M059J (cell line): ENCODE results near the gene TPGS2. TPM values are rescaled to one million over a fixed set of nuclear protein-coding genes. Genes with fewer than 3 reads are reported as not detected.
A peak's percentile ranks its signal among the peaks of the same experiment; 100 is the strongest.
"Not testable (repeated sequence)": the region's sequence is repeated elsewhere in the genome, so short reads cannot be mapped to it uniquely, and the experiment has no call there.

Source experiments
- DNase-seq: peaks from one replicate; pipeline ENCODE4 v3.0.0-alpha.2; 2012; ENCODE audit warnings: low read depth
- total RNA-seq: library from RNA; depleted of rRNA; stranded (reverse); fragments of >200 nt; shearing (Covaris generic); gene quantifications from 2 replicates; pipeline ENCODE4 v1.2.3, GENCODE V29; 2014

The TPGS2 gene
- total RNA-seq, 1 experiment from 2014 or later: 348 TPM

DNA sequence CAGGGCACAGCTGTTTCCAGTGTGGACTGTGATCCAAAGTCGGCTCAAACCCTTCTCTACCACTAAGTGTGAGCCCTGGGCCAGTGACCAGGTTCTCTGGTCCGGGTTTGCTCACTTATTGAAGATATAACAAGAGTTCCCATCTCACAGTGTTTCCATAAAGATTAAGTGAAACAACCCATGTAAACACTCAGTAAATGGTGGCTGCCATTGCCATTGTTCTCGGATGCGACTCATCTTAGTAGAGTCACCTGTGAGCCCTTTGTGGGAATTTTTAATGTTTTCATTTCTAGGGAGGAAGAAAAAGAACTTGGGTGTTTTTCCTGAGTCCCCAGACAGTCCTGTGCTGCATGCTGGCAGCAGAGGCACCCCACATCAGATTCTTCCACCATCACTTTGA, 53.4 kb downstream of the TPGS2 start:
- DNase-seq: peak; percentile 52

- DNase-seq: peak; percentile 42
These were observed 56.5 kb downstream of the TPGS2 start for GRCh38 chr18:36772241-36772723.

DNA sequence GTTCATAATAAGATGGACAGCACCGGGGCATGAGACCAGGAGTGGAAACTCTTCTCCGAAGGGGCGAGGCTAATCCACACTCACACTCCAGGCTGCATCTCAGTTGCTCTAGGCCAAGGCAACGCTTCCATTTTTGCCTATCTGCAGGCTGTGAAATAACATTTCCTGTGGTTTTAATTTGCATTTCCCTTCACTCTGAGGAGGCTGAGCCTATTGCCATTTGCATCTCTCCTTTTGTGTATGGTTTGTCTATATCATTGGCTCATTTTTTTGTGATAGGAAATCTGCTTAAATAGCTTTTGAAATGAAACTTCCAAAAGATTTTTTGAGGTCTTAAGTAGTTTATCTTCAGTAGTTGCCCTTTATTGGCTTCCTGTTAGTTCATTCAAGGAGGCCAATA, 57.6 kb downstream of the TPGS2 start:
- no peak for DNase-seq

GRCh38 chr18:36770315-36770946, 58.4 kb downstream of the TPGS2 start:
- no peak for DNase-seq

- DNase-seq: no peak
These were observed 59.0 kb downstream of the TPGS2 start for GRCh38 chr18:36769611-36770314.

- peak; percentile 48 for DNase-seq
These were observed 59.6 kb downstream of the TPGS2 start for GRCh38 chr18:36769172-36769571.

DNA sequence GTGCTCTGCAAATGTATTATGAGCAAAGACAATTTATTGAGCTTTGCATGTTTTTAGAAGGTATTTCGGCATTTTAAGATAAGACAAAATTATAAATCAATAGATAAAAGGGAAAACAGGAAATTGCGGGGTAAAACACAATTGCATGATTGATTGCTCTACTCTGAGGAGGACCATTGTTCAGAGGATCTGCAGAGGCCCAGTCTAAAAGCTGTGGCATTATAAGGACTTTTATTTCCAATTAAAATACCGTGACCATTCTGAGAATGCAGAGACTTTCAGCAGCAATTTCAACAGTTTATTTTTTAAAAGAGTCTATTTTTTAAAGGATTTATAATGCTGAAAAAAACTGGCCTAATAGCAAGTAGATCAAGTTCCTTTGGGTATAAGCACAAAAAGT, 62.0 kb downstream of the TPGS2 start:
- no peak for DNase-seq

- DNase-seq: not testable (repeated sequence)
These were observed 65.8 kb downstream of the TPGS2 start for GRCh38 chr18:36762965-36763364.

GRCh38 chr18:36762074-36762473, 66.7 kb downstream of the TPGS2 start:
- peak; percentile 67 for DNase-seq

- no peak for DNase-seq
These were observed 67.6 kb downstream of the TPGS2 start for GRCh38 chr18:36761186-36761698.

DNA sequence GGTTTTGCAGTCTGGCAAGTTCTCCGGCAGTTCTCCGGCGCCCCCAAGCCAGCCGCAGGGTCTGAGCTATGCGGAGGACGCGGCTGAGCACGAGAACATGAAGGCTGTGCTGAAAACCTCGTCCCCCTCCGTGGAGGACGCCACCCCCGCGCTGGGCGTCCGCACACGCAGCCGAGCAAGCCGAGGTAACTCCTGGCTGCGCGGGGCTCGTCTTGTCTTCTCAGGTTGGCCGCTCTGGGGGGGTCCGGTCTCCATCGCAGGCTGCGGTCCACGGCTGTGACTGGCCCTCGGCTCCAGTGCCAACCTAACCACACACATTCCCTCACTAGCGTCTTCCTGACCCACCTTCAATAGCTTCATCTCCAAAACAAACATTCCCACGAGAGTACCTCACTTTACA, 68.2 kb downstream of the TPGS2 start:
- no peak for DNase-seq

GRCh38 chr18:36759167-36759776, 69.5 kb downstream of the TPGS2 start:
- DNase-seq: no peak

- no peak for DNase-seq
These were observed 70.2 kb downstream of the TPGS2 start for GRCh38 chr18:36758623-36759022.

GRCh38 chr18:36757991-36758390, 70.8 kb downstream of the TPGS2 start:
- DNase-seq: peak; percentile 40

- peak; percentile 63 for DNase-seq
These were observed 71.7 kb downstream of the TPGS2 start for GRCh38 chr18:36757081-36757480.

DNA sequence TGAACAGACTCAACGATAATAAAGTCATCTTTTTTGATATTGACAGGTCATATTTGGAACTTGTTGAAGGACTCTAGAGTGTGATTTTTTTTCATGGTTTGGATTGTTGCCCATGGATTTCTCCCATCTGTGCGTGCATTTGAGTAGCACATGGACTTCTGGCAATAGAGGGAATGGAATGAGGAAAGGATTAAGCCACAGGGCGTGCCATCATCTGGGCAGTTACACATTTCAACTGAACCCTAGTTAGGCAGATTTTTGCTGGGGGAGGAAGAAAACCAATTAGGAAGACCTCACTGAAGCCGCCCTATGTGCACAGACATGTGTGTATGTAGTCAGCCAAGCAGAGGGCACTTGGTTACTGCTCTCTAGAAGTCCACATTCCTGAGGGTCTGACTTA, 72.6 kb downstream of the TPGS2 start:
- DNase-seq: no peak

- DNase-seq: no peak
These were observed 75.6 kb downstream of the TPGS2 start for GRCh38 chr18:36752929-36753865.

DNA sequence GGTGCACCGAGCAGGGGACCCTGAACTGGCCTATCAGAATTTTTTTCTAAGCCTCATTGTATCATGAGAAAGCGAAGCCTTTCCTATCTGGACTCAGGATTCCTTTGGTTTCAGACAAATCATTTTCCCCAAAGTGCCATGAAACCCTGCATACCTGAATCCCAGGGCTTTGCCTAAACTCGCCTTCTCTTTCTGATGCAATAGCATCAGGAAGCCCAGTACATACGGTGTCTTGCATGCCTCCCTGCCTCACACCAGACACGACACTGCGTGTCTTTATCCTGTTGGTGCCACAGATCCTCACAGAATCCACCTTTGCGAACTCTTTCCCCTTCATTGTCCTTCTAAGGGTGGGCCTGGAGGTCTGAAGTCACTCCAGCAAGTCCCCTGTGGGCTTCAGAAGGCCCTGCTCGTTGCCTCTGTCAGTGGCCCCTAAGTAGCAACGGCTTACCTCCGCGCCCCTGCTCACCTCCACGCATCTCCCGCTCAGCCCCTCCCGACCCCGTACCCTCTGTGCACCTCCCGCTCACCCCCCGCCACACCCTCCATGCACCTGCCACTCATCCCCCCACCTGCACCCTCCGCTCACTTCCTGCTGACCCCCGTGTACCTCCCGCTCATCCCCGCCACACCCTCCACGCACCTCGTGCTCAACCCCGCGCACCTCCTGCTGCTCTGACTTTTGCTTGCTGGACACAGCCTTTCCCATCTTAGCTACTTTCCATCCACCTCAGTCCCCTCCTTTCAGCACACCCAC, 83.4 kb downstream of the TPGS2 start:
- no peak for DNase-seq

DNA sequence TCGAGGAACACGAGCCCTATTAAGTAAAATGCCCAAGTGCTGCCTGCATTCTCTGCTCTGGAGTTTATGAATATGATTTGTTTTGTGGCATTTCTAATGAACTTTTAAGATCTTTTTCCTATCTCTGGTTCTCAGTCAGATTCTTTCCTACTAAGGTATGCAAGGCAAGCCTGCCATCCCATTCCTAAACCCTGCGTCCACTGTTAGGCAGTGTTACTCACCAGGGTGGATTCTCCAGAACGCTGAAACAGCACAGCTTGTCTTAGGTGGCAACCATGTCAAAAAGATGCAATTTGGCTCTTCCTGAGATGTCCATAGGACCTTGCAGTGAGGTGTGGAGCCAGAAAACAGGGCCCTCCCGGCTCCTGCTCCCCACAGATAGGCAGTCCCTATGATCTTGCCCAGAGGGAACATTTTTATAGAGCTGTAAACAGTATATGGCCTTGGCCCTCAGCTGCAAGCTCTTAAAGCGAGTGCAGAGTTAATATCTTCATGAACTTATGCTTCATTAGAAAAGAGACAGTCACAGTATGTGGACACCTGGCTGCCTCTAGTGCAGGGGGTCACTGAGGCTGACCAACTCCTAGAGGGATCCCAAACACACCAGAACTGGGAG, 84.4 kb downstream of the TPGS2 start:
- no peak for DNase-seq
